ENCODE results near the gene RECQL.

GRCh38 chr12:21516281-21516680, 14.8 kb upstream of the RECQL start:
- TF ChIP-seq CTCF (IDR thresholded peaks at IDR 0.05; ENCODE audit: insufficient read depth, low read depth, low read length) (no peak), EZH2 (IDR thresholded peaks at IDR 0.05; ENCODE audit: insufficient read depth, low read length) (no peak)

Data from astrocyte (in vitro differentiated cells and primary cell).